Lower lobe of right lung (tissue), 2 donors: ENCODE results near the gene COL2A1. TPM values are rescaled to one million over a fixed set of nuclear protein-coding genes. Genes with fewer than 3 reads are reported as not detected.

Experiments used
- ATAC-seq, 2 donors: fragments of 200-7000 bp; cut with Tn5 transposase; one replicate each; pipeline ENCODE4 v1.9.1; 2020 to 2022; ENCODE audit warnings: mild to moderate bottlenecking in 2 of 2, moderate library complexity in 2 of 2
- DNase-seq: peaks from one replicate; pipeline ENCODE4 v3.0.0-alpha.2; 2020
- H3K27ac ChIP-seq: fragments of 200-600 bp; one replicate; pipeline ENCODE4 v1.8.0; 2022
- H3K27me3 ChIP-seq: fragments of 200-600 bp; one replicate; pipeline ENCODE4 v1.8.0; 2022; ENCODE audit warnings: low read depth
- H3K36me3 ChIP-seq: fragments of 200-600 bp; one replicate; pipeline ENCODE4 v1.8.0; 2022; ENCODE audit warnings: mild to moderate bottlenecking
- H3K4me1 ChIP-seq: fragments of 200-600 bp; one replicate; pipeline ENCODE4 v1.8.0; 2022
- H3K4me3 ChIP-seq: fragments of 200-600 bp; one replicate; pipeline ENCODE4 v1.8.0; 2022; ENCODE audit warnings: mild to moderate bottlenecking
- H3K9me3 ChIP-seq: fragments of 200-600 bp; one replicate; pipeline ENCODE4 v1.8.0; 2022
- CTCF ChIP-seq: fragments of 200-600 bp; IDR thresholded peaks from one replicate; pipeline ENCODE4 v1.8.0; 2022; ENCODE audit warnings: antibody characterized with exemption, mild to moderate bottlenecking
- intact Hi-C: fragments of 100-400 bp; cut with DNase I; formaldehyde crosslinking; loops from one replicate; pipeline ENCODE4 v1.11.0; 2022
- total RNA-seq: library from RNA; stranded (reverse); fragmentation: NEBNext Ultra II Directional; extraction: Animal tissue kit (Norgen Biotek cat#: 25700); gene quantifications from one replicate; pipeline ENCODE4 v1.2.1, GENCODE V29; 2021
- donor health status: DM: no; HTN: yes; CAD: no; lungs with severe emphysema.

Gene COL2A1
- total RNA-seq, 1 donor from 2014 or later: not detected

DNA sequence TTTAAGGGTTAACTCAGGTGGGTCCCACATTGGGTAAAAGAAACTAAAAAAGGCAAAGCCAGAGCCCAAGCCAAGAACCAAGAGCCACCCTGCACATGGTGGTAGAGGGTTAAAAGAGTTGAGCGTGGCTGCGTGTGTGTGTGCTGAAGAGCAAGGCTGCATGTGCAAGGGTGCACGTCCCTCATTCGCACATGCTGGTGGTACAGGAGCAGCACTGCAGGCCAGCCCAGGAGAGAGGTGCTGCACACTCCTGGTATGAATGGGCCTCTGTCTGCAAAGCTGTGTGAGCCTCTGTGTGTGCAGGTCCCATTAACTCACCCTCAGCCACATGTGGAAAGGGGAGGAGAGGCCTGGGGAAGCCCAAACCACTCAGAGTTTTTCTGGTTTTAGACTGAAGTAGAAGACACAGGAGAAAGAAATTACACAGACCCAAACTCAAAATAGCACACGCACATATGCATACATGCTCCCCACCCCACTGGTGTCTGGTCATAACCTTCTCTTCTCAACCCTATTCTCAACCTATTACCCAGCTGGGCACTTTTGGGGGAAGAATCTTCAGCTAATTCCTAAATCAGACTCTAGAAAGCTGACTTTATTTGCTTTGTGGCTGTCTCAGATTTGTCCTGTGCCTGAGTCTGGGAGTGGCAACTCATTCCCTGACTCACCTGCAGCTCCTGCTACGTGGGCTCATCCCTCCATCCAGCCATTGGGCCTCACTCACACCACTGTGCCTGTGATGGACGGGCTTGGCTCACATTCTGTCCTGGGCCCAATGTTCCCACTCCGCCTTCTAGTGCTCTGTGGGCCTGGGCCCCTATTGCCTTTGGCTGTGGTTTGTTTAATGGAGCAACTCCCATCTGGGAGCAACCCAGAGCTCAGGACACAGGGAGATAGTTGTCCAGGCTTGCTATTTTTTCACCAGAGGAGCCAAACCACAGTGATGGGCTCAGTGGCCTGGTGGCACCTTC lies 30.8 kb upstream of the COL2A1 start:
- intact Hi-C loops: no loop called here
- H3K36me3 ChIP-seq: no peaks in the 10 kb centered on the region
- ATAC-seq: no peak
- TF ChIP-seq CTCF: no peak
- no peaks in the 10 kb centered on the region for H3K27me3 ChIP-seq
- no peak overlapping the region for H3K27ac ChIP-seq
- peaks cover 5% of the 10 kb centered on the region for H3K4me1 ChIP-seq
- no peaks in the 10 kb centered on the region for H3K9me3 ChIP-seq
- H3K4me3 ChIP-seq: no peak overlapping the region
- no peak for DNase-seq

DNA sequence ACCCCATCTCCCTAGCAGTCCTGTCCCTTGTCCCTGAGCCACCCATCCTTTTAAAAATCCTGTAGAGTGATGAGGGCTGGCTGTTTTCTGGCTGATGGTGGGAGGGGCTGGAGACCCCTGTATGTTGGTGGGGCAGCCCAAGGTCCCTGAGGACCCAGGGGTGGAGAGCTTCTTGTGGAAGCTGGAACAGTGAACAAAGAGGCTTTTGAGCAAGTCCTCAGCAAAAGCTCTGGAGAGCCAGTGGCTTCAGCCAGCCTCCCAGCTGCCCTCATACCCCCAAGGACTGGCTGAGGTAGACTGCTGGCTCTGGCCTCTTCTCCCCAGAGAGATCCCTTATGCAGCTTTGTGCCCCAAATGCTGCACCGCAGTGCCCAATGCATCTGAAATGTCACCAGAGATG lies 29.2 kb upstream of the COL2A1 start:
- no peaks in the 10 kb centered on the region for H3K27me3 ChIP-seq
- peaks cover 5% of the 10 kb centered on the region for H3K4me1 ChIP-seq
- no peak overlapping the region for H3K4me3 ChIP-seq
- no peaks in the 10 kb centered on the region for H3K9me3 ChIP-seq
- DNase-seq: no peak
- intact Hi-C loops: no loop called here
- H3K36me3 ChIP-seq: no peaks in the 10 kb centered on the region
- no peak for ATAC-seq
- H3K27ac ChIP-seq: no peak overlapping the region
- TF ChIP-seq CTCF: no peak

DNA sequence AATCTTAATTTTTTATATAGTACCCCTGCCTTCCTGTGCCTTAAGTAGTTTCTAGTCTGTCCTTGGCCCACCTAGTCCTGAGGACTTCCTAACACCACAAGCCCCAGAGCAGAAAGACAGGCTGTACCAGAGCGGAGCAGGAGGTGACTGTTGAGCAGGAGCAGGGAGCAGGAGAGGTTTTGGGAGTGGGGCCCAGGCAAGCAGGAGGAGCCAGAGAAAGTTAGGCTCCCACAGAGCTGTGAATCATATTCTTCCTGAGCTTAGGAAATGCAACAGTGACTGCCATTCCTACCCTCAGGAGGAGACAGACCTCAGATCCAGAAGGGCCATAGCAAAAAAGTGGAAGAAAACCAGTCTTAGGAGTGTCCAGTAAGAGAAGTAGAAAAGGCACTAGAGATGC lies 28.3 kb upstream of the COL2A1 start:
- intact Hi-C loops: no loop called here
- no peak for ATAC-seq
- Histone ChIP-seq H3K4me3 (no peak overlapping the region), H3K9me3 (no peaks in the 10 kb centered on the region), H3K27ac (no peak overlapping the region), H3K27me3 (no peaks in the 10 kb centered on the region), H3K4me1 (peaks cover 1% of the 10 kb centered on the region), H3K36me3 (no peaks in the 10 kb centered on the region)
- DNase-seq: no peak
- TF ChIP-seq CTCF: no peak

- H3K4me1 ChIP-seq: no peaks in the 10 kb centered on the region
- TF ChIP-seq CTCF: no peak
- no peak overlapping the region for H3K27ac ChIP-seq
- H3K9me3 ChIP-seq: no peaks in the 10 kb centered on the region
- H3K36me3 ChIP-seq: no peaks in the 10 kb centered on the region
- DNase-seq: no peak
- no peaks in the 10 kb centered on the region for H3K27me3 ChIP-seq
- intact Hi-C loops: no loop called here
- no peak for ATAC-seq
- no peak overlapping the region for H3K4me3 ChIP-seq
Observed at GRCh38 chr12:48031135-48031960, 27.1 kb upstream of the COL2A1 start.

GRCh38 chr12:48030173-48030650 lies 25.9 kb upstream of the COL2A1 start:
- no peak for TF ChIP-seq CTCF
- no peak overlapping the region for H3K27ac ChIP-seq
- intact Hi-C loops: no loop called here
- H3K27me3 ChIP-seq: no peaks in the 10 kb centered on the region
- H3K9me3 ChIP-seq: no peaks in the 10 kb centered on the region
- DNase-seq: no peak
- no peaks in the 10 kb centered on the region for H3K36me3 ChIP-seq
- no peak for ATAC-seq
- no peak overlapping the region for H3K4me3 ChIP-seq
- H3K4me1 ChIP-seq: no peaks in the 10 kb centered on the region
